Psoas muscle (tissue), 8 donors: ENCODE data around the gene SLFN11. TPM values are rescaled to one million over a fixed set of nuclear protein-coding genes. Genes with fewer than 3 reads are reported as not detected.

Experiments used
- ATAC-seq, 4 donors: fragments of 200-7000 bp; cut with Tn5 transposase; one replicate each; pipeline ENCODE4 v1.9.1; 2020; ENCODE audit warnings: moderate library complexity in 3 of 4, mild to moderate bottlenecking in 2 of 4
- DNase-seq, 2 donors: peaks; one replicate each; pipeline ENCODE4 v3.0.0-alpha.2; 2020
- H3K27ac ChIP-seq: fragments of 200-600 bp; one replicate; pipeline ENCODE4 v1.8.0; 2022
- H3K27me3 ChIP-seq, 3 donors: fragments of 200-600 bp in 1 of 3; one replicate each; pipeline versions ENCODE4 v1.6.1 to v1.8.0; 2013 to 2022; ENCODE audit warnings: low read length in 2 of 3, mild to moderate bottlenecking in 2 of 3, moderate library complexity in 1 of 3; ENCODE audit not compliant: insufficient read depth in 3 of 3
- H3K36me3 ChIP-seq, 2 donors: fragments of 200-600 bp in 1 of 2; one replicate each; pipeline versions ENCODE4 v1.6.1 to v1.8.0; 2013 to 2022; ENCODE audit warnings: low read depth in 1 of 2, mild to moderate bottlenecking in 1 of 2, moderate library complexity in 1 of 2; ENCODE audit not compliant: insufficient read depth in 1 of 2
- H3K4me1 ChIP-seq: fragments of 200-600 bp; one replicate; pipeline ENCODE4 v1.8.0; 2022
- H3K4me3 ChIP-seq: fragments of 200-600 bp; one replicate; pipeline ENCODE4 v1.8.0; 2022; ENCODE audit warnings: mild to moderate bottlenecking
- H3K9me3 ChIP-seq: fragments of 200-600 bp; one replicate; pipeline ENCODE4 v1.8.0; 2022
- WGBS, 3 donors: extraction: QIAGEN DNeasy Blood & Tissue Kit; methylation state at CpG; one replicate each; pipeline versions ENCODE4 v1.1.6 to v1.1.7; 2013; 5-methylcytosine and 5-hydroxymethylcytosine counted together
- intact Hi-C, 2 donors: fragments of 100-400 bp; cut with DNase I; formaldehyde crosslinking; loops; one replicate each; pipeline versions ENCODE4 v1.11.0 to v1.14.2; 2022
- polyA plus RNA-seq, 3 donors: library from polyadenylated mRNA; stranded (reverse); fragments of 200-250 nt; gene quantifications; one replicate each; pipeline ENCODE4 v1.2.3, GENCODE V29; 2013
- total RNA-seq, 4 donors: library from RNA; stranded (reverse); fragmentation: NEBNext Ultra II Directional in 2 of 4; extraction: Animal tissue kit (Norgen Biotek cat#: 25700) in 2 of 4; gene quantifications; one replicate each; pipeline versions ENCODE4 v1.2.1 to v1.2.4, GENCODE V29; 2021 to 2023
- TF ChIP-seq, protein P1 (sequence below): fragments of 200-600 bp; IDR thresholded peaks from one replicate; pipeline ENCODE4 v1.8.0; 2022; ENCODE audit warnings: antibody characterized with exemption
- donor health status: healthy with polysubstance abuse.
- donor health status: DM: no; HTN: no; CAD: no; lungs with moderate emphysema.
- donor health status: Bipolar disorder and iron deficiency.
- donor health status: healthy.
- donor health status: DM: yes; HTN: yes; CAD: no.
- donor health status: DM: no; HTN: no; CAD: no.
- donor health status: DM: no; HTN: no; CAD: no.
- donor health status: DM: yes; HTN: yes; CAD: no.

The SLFN11 gene
- total and polyA plus RNA-seq, 7 donors = 1.8 to 11.3 (median 7.0) TPM

DNA sequence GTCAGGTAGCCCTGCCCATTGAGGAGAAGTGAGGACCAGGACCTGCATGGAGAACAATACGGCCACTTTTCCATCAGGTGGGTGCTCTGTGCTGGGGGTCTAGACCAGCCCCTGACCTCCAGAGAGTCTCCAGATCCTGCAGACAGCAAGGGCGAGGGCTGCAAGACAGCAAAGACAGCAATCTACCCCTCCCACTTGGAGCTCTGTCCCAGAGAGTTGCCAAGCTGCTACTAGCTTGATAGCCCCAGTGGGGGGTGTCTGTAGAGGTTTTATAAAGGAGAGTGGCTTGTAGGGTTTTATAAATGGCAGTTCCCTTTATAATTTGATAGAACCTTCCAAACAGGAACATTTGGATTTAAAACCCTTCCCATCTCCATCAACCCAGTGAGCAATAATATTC, 16.7 kb upstream of the SLFN11 start:
- WGBS, 3 donors = 82 to 88% (median 84%) methylated on average over 2 of the region's 2 CpGs

DNA sequence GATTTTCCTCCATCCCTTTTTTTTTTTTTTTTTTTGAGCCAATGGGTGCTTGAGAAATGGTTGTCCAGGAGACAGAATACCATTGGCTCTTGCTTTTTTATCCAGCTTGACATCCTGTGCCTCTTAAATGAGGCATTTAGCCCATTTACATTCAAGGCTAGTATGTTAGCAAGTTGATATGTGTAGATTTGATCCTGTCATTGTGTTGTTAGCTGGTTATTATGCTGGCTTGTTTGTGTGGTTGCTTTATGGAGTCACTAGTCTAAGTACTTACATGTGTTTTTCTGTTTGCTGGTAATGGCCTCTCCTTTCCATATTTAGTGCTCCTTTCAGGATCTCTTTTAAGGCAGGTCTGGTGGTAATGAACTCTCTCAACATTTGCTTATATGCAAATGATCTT, 14.1 kb upstream of the SLFN11 start:
- TF ChIP-seq, protein P1, sequence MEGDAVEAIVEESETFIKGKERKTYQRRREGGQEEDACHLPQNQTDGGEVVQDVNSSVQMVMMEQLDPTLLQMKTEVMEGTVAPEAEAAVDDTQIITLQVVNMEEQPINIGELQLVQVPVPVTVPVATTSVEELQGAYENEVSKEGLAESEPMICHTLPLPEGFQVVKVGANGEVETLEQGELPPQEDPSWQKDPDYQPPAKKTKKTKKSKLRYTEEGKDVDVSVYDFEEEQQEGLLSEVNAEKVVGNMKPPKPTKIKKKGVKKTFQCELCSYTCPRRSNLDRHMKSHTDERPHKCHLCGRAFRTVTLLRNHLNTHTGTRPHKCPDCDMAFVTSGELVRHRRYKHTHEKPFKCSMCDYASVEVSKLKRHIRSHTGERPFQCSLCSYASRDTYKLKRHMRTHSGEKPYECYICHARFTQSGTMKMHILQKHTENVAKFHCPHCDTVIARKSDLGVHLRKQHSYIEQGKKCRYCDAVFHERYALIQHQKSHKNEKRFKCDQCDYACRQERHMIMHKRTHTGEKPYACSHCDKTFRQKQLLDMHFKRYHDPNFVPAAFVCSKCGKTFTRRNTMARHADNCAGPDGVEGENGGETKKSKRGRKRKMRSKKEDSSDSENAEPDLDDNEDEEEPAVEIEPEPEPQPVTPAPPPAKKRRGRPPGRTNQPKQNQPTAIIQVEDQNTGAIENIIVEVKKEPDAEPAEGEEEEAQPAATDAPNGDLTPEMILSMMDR = no peak
- intact Hi-C loops = no loop called here
- ATAC-seq (no peak), DNase-seq (no peak)
- Histone ChIP-seq H3K9me3 (no peaks in the 10 kb centered on the region), H3K4me1 (no peaks in the 10 kb centered on the region), H3K27me3 (no peaks in the 10 kb centered on the region), H3K27ac (no peak overlapping the region), H3K36me3 (no peaks in the 10 kb centered on the region), H3K4me3 (no peak overlapping the region)

More for the DNA sequence above, 16.7 kb upstream of the SLFN11 start:
- Histone ChIP-seq H3K36me3 (no peaks in the 10 kb centered on the region), H3K4me3 (no peak overlapping the region), H3K27ac (no peak overlapping the region), H3K4me1 (no peaks in the 10 kb centered on the region), H3K27me3 (no peaks in the 10 kb centered on the region), H3K9me3 (no peaks in the 10 kb centered on the region)
- TF ChIP-seq, protein P1 = no peak
- intact Hi-C loops = no loop called here
- DNase-seq = no peak
- ATAC-seq = no peak

DNA sequence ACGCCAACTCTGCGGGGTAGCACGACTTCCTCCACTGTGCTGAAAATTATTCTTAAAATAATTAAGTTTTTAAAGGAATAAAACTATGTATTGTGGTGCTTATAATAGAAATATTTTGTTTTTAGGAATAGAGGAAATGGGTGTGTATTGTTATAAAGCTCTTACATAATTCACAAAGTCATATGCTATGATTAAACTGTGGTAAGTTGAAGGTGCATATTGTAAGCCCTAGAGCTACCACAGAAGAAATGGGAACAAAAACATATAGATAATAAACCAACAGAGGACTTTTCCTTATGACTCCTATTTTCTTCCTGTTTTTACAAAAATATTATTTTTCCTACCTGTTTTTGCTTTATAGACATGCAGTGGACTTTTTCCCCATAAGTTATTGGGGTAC, 4.3 kb upstream of the SLFN11 start:
- Histone ChIP-seq H3K4me3 (no peak overlapping the region), H3K4me1 (peaks cover 3% of the 10 kb centered on the region), H3K27me3 (peaks cover 0 to 25% (median 5%) of the 10 kb centered on the region in 3 donors), H3K36me3 (no peaks in the 10 kb centered on the region), H3K27ac (no peak overlapping the region), H3K9me3 (peaks cover 3% of the 10 kb centered on the region)
- TF ChIP-seq, protein P1 = no peak
- DNase-seq = no peak
- WGBS, 3 donors = 63 to 78% (median 70%) methylated on average over 3 of the region's 3 CpGs
- intact Hi-C loops = no loop called here
- ATAC-seq = no peak

DNA sequence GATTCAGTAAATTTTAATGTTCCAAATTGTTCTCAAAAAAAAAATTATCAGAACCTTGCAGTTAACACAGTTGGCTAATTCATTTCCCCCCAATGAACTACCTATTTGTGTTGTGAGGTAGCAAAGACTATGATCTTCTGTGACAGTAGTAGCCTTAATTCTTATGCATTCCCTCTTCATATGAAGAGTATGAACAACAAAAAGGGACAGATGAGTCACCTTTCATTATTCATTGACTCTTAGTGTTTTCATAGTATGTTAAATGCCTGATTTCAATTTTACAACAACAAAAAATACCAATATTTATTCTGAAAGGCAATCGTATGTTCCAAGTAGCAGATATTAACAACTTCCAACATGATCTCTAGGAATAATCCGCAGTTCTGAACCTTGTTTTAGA, 3.6 kb upstream of the SLFN11 start:
- no peak overlapping the region for H3K4me3 ChIP-seq
- 69 to 81% (median 73%) methylated on average over 2 of the region's 2 CpGs for WGBS, 3 donors
- H3K27me3 ChIP-seq = peaks cover 0 to 31% (median 5%) of the 10 kb centered on the region in 3 donors
- H3K27ac ChIP-seq = no peak overlapping the region
- no peaks in the 10 kb centered on the region for H3K36me3 ChIP-seq
- ATAC-seq = no peak
- intact Hi-C loops = no loop called here
- peaks cover 3% of the 10 kb centered on the region for H3K9me3 ChIP-seq
- H3K4me1 ChIP-seq = peaks cover 3% of the 10 kb centered on the region
- TF ChIP-seq, protein P1 = no peak
- no peak for DNase-seq

DNA sequence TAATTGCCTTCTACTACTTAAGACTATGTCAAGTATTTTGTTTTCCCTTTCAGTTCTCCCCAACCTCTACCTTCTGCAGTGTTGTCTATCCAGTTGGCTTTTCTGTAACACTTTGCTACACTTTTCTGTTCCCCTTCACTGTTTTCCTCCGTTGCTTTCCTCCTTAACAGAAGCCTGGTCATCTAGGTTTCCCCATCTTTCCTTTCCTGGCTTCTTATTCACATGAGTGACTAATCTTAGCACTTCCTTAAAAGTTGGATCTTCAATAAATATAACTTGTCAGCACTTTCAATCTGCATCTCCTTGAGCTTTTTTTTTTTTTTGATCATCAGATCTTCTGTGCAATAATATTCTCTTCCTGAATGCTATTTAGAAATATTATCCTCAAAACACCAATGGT, 2.8 kb upstream of the SLFN11 start:
- Histone ChIP-seq H3K4me3 (no peak overlapping the region), H3K4me1 (peaks cover 3% of the 10 kb centered on the region), H3K27ac (peak overlapping the region; percentile 8), H3K36me3 (no peaks in the 10 kb centered on the region), H3K9me3 (peaks cover 3% of the 10 kb centered on the region), H3K27me3 (peaks cover 0 to 39% (median 5%) of the 10 kb centered on the region in 3 donors)
- no peak for ATAC-seq
- TF ChIP-seq, protein P1 = no peak
- WGBS, 3 donors = 20 to 48% (median 25%) methylated on average over 1 of the region's 1 CpG
- intact Hi-C loops = no loop called here
- no peak for DNase-seq
